Breast epithelium (tissue), 4 donors: ENCODE data around the gene ARL6. TPM values are rescaled to one million over a fixed set of nuclear protein-coding genes. Genes with fewer than 3 reads are reported as not detected.

Experiments
- DNase-seq, 2 donors: peaks; one replicate each; pipeline ENCODE4 v3.0.0-alpha.2; 2019; ENCODE audit warnings: low spot score in 2 of 2
- H3K27ac ChIP-seq, 2 donors: fragments of 200-600 bp; sonication (generic) in 1 of 2; one replicate each; pipeline ENCODE4 v1.5.1; 2016 to 2019; ENCODE audit warnings: mild to moderate bottlenecking in 1 of 2
- H3K27me3 ChIP-seq, 2 donors: fragments of 200-600 bp; sonication (generic) in 1 of 2; one replicate each; pipeline versions ENCODE4 v1.5.1 to v1.6.0; 2017 to 2019; ENCODE audit warnings: control low read depth in 1 of 2, mild to moderate bottlenecking in 1 of 2
- H3K36me3 ChIP-seq: fragments of 200-600 bp; one replicate; pipeline ENCODE4 v1.5.1; 2019
- H3K4me1 ChIP-seq, 2 donors: fragments of 200-600 bp; sonication (generic); one replicate each; pipeline ENCODE4 v1.5.1; 2016 to 2019; ENCODE audit warnings: control low read depth in 1 of 2
- H3K4me3 ChIP-seq, 3 donors: fragments of 200-600 bp; sonication (generic); 1 replicate in 2 of 3; 2 replicates in 1 of 3; pipeline ENCODE4 v1.5.1; 2016 to 2019; ENCODE audit warnings: mild to moderate bottlenecking in 3 of 3, moderate library complexity in 2 of 3
- H3K9me3 ChIP-seq, 2 donors: fragments of 200-600 bp; sonication (generic) in 1 of 2; one replicate each; pipeline ENCODE4 v1.5.1; 2016 to 2019; ENCODE audit warnings: control low read depth in 1 of 2
- CTCF ChIP-seq, 3 donors: fragments of 450-650 bp; IDR thresholded peaks; one replicate each; pipeline ENCODE4 v1.5.1; 2016 to 2017; ENCODE audit warnings: antibody characterized with exemption in 3 of 3, mild to moderate bottlenecking in 3 of 3, moderate library complexity in 3 of 3
- POLR2A ChIP-seq: fragments of 450-650 bp; IDR thresholded peaks from one replicate; pipeline ENCODE4 v1.6.1; 2016; ENCODE audit warnings: antibody characterized with exemption, mild to moderate bottlenecking, moderate library complexity
- POLR2AphosphoS5 ChIP-seq, 3 donors: sonication (generic); formaldehyde crosslinking; IDR thresholded peaks; one replicate each; pipeline ENCODE4 v1.6.1; 2017; ENCODE audit warnings: antibody characterized with exemption in 3 of 3
- intact Hi-C: fragments of 100-400 bp; cut with DNase I; formaldehyde crosslinking; loops from one replicate; pipeline ENCODE4 v1.15.1; 2023; ENCODE audit warnings: low total_unique reads
- total RNA-seq, 3 donors: library from RNA; depleted of rRNA; stranded (reverse); fragments of >200 nt; gene quantifications; one replicate each; pipeline ENCODE4 v1.1.0, GENCODE V29; 2016

ARL6 gene
- total RNA-seq, 3 donors from 2014 or later, result 5.4 to 9.5 (median 9.2) TPM

- H3K4me1 ChIP-seq, result no peaks in the 10 kb centered on the region
Measured at GRCh38 chr3:97841956-97842355, 77.4 kb downstream of the ARL6 start.

GRCh38 chr3:97848779-97849178 is 84.2 kb downstream of the ARL6 start:
- intact Hi-C loops, result no loop called here
- Histone ChIP-seq H3K36me3 (no peaks in the 10 kb centered on the region), H3K4me3 (no peak overlapping the region), H3K4me1 (no peaks in the 10 kb centered on the region), H3K27me3 (no peaks in the 10 kb centered on the region), H3K9me3 (peaks cover 0 to 4% of the 10 kb centered on the region in 2 donors), H3K27ac (no peak overlapping the region)
- TF ChIP-seq CTCF (IDR thresholded peaks at IDR 0.05), result no peak
- no peak for TF ChIP-seq POLR2AphosphoS5 (IDR thresholded peaks at IDR 0.05)
- TF ChIP-seq POLR2A, result no peak
- no peak for DNase-seq

More at GRCh38 chr3:97841956-97842355, 77.4 kb downstream of the ARL6 start:
- intact Hi-C loops, result no loop called here
- DNase-seq, result no peak
- H3K9me3 ChIP-seq, result no peaks in the 10 kb centered on the region
- TF ChIP-seq POLR2A, result no peak
- TF ChIP-seq POLR2AphosphoS5 (IDR thresholded peaks at IDR 0.05), result no peak
- no peak for TF ChIP-seq CTCF (IDR thresholded peaks at IDR 0.05)
- H3K27me3 ChIP-seq, result no peaks in the 10 kb centered on the region
- no peak overlapping the region for H3K27ac ChIP-seq
- H3K4me3 ChIP-seq, result no peak overlapping the region
- H3K36me3 ChIP-seq, result no peaks in the 10 kb centered on the region

Other genes starting within 250 kb of the ARL6 start
- 10 to 100 TPM; 25.5 to 37.9 (median 28.5) TPM for gene CRYBG3, start 57.3 kb downstream of the ARL6 start, total RNA-seq
- 10 to 100 TPM; 22.9 to 32.4 (median 28.5) TPM for gene RIOX2, start 207.7 kb downstream of the ARL6 start, total RNA-seq